LNCaP clone FGC (cell line): ENCODE measurements around the gene C17orf107.

Source experiments
- DNase-seq: peaks from one replicate; pipeline ENCODE4 v3.0.0-alpha.2; 2011; ENCODE audit warnings: low read depth
- H3K4me3 ChIP-seq: 2 replicates; pipeline ENCODE4 v1.5.1; 2011; ENCODE audit warnings: mild to moderate bottlenecking, low read depth, low read length, control low read depth
- CTCF ChIP-seq: IDR thresholded peaks from 2 replicates; pipeline ENCODE4 v1.5.1; 2012; ENCODE audit warnings: mild to moderate bottlenecking; ENCODE audit not compliant: control insufficient read depth, insufficient read depth; ENCODE audit errors: extremely low read depth

The C17orf107 gene

GRCh38 chr17:4879601-4880000, 19.7 kb upstream of the C17orf107 start:
- TF ChIP-seq CTCF = no peak
- no peak for DNase-seq
- no peak overlapping the region for H3K4me3 ChIP-seq

- DNase-seq = no peak
- no peak for TF ChIP-seq CTCF
- H3K4me3 ChIP-seq = no peak overlapping the region
Observed at GRCh38 chr17:4880857-4881256, 18.5 kb upstream of the C17orf107 start.

- TF ChIP-seq CTCF = peak; percentile 85
- H3K4me3 ChIP-seq = no peak overlapping the region
- DNase-seq = no peak
Observed at GRCh38 chr17:4881761-4882555, 17.4 kb upstream of the C17orf107 start.

DNA sequence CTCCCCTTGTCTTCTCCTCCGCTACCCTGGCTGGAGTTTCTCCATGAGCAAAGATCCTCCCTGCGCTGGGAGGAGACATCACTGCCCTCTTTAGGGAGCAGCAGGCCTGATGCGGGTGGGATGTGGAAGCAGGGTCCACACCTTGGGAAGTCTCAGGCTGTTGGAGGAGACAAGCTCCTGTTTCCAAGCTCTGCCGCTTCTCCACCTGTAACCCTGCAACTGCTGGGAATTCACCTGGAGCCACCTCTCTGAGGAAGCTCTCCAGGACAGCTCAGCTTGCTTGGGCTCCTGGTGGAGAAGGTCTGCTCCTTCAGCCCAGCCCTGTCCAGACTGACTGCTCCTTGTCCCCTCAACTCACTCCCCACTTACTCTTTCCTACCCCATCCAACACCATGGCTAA, 14.8 kb upstream of the C17orf107 start:
- TF ChIP-seq CTCF = no peak
- no peak overlapping the region for H3K4me3 ChIP-seq
- no peak for DNase-seq

- no peak overlapping the region for H3K4me3 ChIP-seq
- no peak for TF ChIP-seq CTCF
- no peak for DNase-seq
Observed at GRCh38 chr17:4886830-4887229, 12.5 kb upstream of the C17orf107 start.

DNA sequence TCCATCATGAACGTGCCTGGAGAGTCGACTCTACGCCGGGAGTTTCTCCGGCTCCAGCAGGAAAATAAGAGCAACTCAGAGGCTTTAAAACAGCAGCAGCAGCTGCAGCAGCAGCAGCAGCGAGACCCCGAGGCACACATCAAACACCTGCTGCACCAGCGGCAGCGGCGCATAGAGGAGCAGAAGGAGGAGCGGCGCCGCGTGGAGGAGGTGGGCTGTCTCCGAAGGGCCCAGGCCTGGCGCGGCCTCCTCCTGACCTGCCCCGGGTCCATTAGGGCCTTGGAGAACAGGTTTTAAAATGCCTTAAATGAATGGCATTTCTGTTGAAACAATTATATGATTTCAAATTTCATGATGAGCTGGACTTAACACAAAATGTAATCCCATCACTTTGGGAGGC, 11.8 kb upstream of the C17orf107 start:
- TF ChIP-seq CTCF = no peak
- DNase-seq = no peak
- H3K4me3 ChIP-seq = no peak overlapping the region
